Measurements from ENCODE around the gene CNOT4. TPM values are rescaled to one million over a fixed set of nuclear protein-coding genes. Genes with fewer than 3 reads are reported as not detected.
"Not testable (repeated sequence)": the region's sequence is repeated elsewhere in the genome, so short reads cannot be mapped to it uniquely, and the experiment has no call there.

Gene CNOT4
- total RNA-seq, 1 experiment from 2014 or later, result 10.4 TPM

DNA sequence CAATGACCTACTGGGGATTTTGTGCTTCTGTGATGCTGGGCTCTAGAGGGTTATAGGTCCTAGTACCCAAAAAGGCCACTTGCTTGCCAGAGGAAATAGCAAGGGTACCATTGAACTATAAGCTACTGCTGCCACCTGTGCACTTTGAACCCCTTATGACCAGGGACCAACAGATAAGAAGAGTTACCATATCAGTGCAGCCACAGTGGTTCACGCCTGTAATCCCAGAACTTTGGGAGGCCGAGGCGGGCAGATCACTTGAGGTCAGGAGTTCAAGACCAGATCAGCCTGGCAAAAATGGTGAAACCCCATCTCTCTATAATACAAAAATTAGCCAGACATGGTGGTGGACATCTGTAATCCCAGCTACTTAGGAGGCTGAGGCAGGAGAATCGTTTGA lies 15.5 kb upstream of the CNOT4 start:
- H3K36me3 ChIP-seq (replicated peaks; ENCODE audit: control insufficient read depth, insufficient read depth, low read length), result no peaks in the 10 kb centered on the region
- no peaks in the 10 kb centered on the region for H3K27me3 ChIP-seq (ENCODE audit: control insufficient read depth, insufficient read depth, low read length)
- H3K4me3 ChIP-seq (ENCODE audit: insufficient read depth, low read depth, low read length), result no peak overlapping the region
- no peak for DNase-seq

DNA sequence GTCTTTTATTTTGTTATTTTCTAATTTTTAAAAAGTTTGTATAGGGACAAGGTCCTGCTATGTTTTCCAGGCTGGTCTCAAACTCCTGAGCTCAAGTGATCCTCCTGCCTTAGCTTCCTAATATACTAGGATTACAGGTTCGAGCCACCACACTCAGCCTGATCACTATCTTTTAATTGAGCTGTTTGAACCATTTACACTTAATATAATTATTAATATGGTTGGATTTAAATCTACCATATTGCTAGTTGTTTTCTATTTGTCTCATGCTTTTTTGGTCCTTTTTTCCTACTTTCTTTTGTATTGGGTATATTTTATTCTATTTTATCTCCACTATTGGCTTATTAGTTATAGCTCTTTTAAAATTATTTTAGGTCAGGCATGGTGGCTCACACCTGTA lies 13.2 kb upstream of the CNOT4 start:
- Histone ChIP-seq H3K36me3 (replicated peaks; ENCODE audit: control insufficient read depth, insufficient read depth, low read length) (no peaks in the 10 kb centered on the region), H3K4me3 (ENCODE audit: insufficient read depth, low read depth, low read length) (no peak overlapping the region), H3K27me3 (ENCODE audit: control insufficient read depth, insufficient read depth, low read length) (no peaks in the 10 kb centered on the region)
- no peak for DNase-seq

DNA sequence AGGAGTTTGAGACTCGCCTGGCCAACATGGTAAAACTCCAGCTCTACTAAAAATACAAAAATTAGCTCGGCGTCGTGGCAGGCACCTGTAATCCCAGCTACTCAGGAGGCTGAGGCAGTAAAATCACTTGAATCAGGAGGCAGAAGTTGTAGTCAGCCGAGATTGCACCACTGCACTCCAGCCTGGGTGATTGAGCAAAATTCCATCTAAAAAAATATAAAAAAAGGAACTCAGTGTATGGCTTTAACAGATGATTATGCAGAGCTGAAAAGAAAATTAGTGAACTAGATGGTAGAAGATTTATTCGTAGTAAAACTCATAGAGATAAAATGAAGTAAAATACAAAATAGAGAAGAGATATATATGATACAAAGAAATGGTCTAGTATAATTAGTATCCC lies 12.6 kb upstream of the CNOT4 start:
- Histone ChIP-seq H3K27me3 (ENCODE audit: control insufficient read depth, insufficient read depth, low read length) (no peaks in the 10 kb centered on the region), H3K36me3 (replicated peaks; ENCODE audit: control insufficient read depth, insufficient read depth, low read length) (no peaks in the 10 kb centered on the region), H3K4me3 (ENCODE audit: insufficient read depth, low read depth, low read length) (no peak overlapping the region)
- DNase-seq, result no peak

DNA sequence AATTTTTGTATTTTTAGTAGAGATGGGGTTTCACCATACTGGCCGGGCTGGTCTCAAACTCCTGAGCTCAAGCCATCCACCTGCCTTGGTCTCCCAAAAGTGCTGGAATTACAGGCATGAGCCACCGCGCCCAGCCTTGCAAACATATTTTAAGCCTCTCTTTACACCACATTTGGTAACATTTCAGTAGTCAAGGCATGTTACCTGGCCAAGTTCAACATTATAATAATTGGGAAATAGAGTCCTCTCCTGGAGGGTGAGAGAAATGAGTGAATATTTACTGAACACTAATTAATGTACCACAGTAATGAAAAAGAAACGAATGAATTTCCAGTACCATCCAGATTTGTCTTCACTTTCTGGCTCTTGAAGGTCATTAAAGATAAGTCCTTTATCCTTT lies 10.0 kb upstream of the CNOT4 start:
- no peaks in the 10 kb centered on the region for H3K27me3 ChIP-seq (ENCODE audit: control insufficient read depth, insufficient read depth, low read length)
- no peaks in the 10 kb centered on the region for H3K36me3 ChIP-seq (replicated peaks; ENCODE audit: control insufficient read depth, insufficient read depth, low read length)
- no peak overlapping the region for H3K4me3 ChIP-seq (ENCODE audit: insufficient read depth, low read depth, low read length)

DNA sequence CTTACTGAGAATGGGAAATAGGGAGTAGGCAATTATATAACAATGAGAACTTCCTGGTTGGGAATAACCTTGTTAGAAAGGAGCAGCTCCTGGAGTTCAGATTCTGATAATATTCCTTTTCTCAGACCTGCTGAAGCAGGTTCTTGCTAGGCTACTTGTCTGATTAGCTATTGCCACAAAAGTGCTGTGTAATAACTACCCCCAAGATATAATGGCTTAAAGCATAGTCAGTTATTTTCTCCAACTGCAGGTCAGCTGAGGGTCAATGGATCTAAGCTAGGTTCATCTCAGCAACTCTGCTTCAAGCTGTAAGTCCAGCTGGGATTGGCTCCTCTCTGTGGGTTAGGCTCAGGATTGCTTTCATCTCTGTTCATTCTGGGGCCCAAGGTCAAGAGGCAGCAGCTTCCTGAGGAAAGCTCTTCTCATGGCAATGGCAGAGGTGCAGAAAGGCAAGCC lies 9.4 kb upstream of the CNOT4 start:
- no peak for DNase-seq
- no peaks in the 10 kb centered on the region for H3K27me3 ChIP-seq (ENCODE audit: control insufficient read depth, insufficient read depth, low read length)

More for the DNA sequence above, 10.0 kb upstream of the CNOT4 start:
- no peak for DNase-seq

DNA sequence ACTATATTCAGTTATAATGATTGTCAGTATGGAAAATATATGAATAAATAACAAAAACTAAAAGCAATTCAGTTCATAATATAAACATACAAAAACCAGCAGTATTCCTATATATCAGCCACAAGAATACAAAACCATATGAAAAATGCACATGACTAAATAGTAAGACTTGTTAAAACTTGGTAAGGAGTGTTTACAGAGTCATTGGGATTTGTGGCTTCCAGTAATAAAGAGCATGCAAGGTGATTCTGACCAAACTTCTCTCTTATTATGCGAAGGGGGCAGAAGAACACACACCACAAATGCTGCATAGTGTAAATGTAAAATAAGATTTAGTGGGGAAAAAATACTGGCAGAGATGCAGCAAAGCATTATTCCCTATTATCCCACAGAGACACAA lies 8.8 kb upstream of the CNOT4 start:
- no peak overlapping the region for H3K4me3 ChIP-seq (ENCODE audit: insufficient read depth, low read depth, low read length)
- no peaks in the 10 kb centered on the region for H3K36me3 ChIP-seq (replicated peaks; ENCODE audit: control insufficient read depth, insufficient read depth, low read length)
- no peak for DNase-seq
- H3K27me3 ChIP-seq (ENCODE audit: control insufficient read depth, insufficient read depth, low read length), result no peaks in the 10 kb centered on the region

More for the DNA sequence above, 9.4 kb upstream of the CNOT4 start:
- Histone ChIP-seq H3K36me3 (replicated peaks; ENCODE audit: control insufficient read depth, insufficient read depth, low read length) (no peaks in the 10 kb centered on the region), H3K4me3 (ENCODE audit: insufficient read depth, low read depth, low read length) (no peak overlapping the region)

DNA sequence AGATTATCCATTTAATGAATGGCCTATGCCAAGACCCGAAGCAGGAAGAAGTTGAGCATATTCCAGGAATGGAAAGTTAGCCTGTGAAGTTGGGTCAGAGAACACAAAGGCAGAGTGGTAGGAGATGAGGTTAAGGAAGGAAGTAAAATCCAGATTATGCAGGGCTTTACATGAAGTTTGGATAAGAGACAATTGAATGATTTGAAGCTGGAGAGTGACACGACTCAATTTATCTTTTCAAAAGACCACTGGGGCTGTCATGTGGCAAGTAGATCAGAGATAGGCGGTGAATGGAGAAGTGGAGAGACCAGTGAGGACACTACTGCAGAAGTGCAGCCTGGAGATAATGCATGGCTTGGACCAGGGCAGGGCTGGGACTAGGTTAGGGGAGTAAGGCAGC lies 7.2 kb upstream of the CNOT4 start:
- H3K36me3 ChIP-seq (replicated peaks; ENCODE audit: control insufficient read depth, insufficient read depth, low read length), result no peaks in the 10 kb centered on the region
- no peak for DNase-seq
- no peaks in the 10 kb centered on the region for H3K27me3 ChIP-seq (ENCODE audit: control insufficient read depth, insufficient read depth, low read length)

DNA sequence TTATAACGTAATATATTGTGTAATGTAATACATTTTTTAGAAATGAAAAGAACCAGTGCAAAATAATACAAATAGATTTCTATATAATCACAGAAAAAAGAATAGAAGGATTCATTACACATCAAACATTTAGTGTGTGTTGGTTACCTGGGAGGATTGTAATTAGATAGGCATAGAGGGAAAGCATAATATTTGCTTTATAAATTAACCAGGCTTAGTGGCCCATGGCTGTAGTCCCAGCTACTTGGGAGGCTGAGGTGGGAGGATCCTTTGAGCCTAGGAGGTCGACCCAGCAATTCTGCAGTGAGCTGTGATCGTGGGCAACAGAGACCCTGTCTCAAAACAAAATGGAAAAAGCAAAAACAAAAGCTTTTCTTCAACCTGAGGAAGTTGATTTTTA lies 5.0 kb upstream of the CNOT4 start:
- no peak for DNase-seq
- Histone ChIP-seq H3K27me3 (ENCODE audit: control insufficient read depth, insufficient read depth, low read length) (no peaks in the 10 kb centered on the region), H3K36me3 (replicated peaks; ENCODE audit: control insufficient read depth, insufficient read depth, low read length) (no peaks in the 10 kb centered on the region), H3K4me3 (ENCODE audit: insufficient read depth, low read depth, low read length) (no peak overlapping the region)

More for the DNA sequence above, 7.2 kb upstream of the CNOT4 start:
- no peak overlapping the region for H3K4me3 ChIP-seq (ENCODE audit: insufficient read depth, low read depth, low read length)

DNA sequence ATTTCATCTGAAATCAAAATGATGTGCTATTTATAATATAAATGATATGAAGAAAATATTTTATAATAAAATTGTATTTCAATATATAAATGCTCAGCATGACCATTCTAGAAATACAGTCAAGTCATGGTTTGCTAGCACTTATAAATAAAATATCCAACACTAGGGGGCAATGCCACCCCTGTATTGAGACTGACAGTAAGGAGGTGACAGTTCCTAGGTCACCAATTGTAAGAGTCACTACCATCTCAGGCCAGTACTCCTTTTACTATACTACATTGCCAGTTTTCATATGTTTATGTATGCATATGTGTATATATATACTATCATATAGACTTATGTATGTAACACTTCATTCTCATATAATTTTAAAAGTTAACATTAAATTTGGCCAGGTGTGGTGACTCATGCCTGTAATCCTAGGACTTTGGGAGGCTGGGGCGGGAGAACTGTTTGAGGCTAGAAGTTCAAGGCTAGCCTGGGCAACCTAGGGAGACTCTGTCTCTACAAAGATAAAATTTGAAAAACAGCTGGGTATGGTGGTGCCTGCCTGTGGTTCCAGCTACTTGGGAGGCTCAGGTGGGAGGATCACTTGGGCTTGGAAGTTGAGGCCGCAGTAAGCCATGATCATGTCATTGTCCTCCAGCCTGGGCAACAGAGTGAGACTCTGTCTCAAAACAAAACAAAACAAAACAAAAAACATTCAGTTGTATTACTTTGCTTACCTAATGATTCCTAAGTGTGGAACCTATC lies 2.4 kb upstream of the CNOT4 start:
- DNase-seq, result peak; percentile 46
- H3K27me3 ChIP-seq (ENCODE audit: control insufficient read depth, insufficient read depth, low read length), result no peaks in the 10 kb centered on the region
- no peak overlapping the region for H3K4me3 ChIP-seq (ENCODE audit: insufficient read depth, low read depth, low read length)
- H3K36me3 ChIP-seq (replicated peaks; ENCODE audit: control insufficient read depth, insufficient read depth, low read length), result no peaks in the 10 kb centered on the region

DNA sequence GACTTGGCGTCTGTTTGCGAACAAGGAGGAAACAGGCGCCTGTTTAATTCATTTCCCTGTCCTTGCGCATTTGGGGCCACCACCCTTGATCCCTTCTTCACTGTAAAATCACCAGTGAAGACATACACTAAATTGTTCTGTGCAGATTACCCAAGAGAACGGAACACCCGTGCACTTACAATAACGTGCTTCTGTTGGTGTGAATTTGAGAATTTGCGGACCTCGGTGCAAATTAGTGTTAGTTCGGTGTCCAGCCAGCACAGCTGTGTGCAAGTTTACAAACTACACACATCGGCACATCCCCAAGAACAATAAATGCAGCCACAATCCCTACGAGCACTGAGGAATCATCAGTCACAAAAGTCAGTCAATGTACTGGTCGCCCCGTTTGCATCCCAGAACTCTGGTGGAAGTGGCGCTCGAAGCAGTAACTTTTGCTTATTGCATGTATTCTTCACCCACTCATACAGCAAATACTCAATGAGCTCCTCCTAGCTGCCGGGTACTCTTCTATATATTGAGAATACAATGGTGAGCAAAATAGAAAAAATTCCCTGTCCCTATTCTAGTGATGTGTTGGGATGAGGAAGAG lies 786 bp upstream of the CNOT4 start:
- Histone ChIP-seq H3K4me3 (ENCODE audit: insufficient read depth, low read depth, low read length) (peak overlapping the region; percentile 63), H3K36me3 (replicated peaks; ENCODE audit: control insufficient read depth, insufficient read depth, low read length) (no peaks in the 10 kb centered on the region), H3K27me3 (ENCODE audit: control insufficient read depth, insufficient read depth, low read length) (no peaks in the 10 kb centered on the region)
- DNase-seq, result no peak

DNA sequence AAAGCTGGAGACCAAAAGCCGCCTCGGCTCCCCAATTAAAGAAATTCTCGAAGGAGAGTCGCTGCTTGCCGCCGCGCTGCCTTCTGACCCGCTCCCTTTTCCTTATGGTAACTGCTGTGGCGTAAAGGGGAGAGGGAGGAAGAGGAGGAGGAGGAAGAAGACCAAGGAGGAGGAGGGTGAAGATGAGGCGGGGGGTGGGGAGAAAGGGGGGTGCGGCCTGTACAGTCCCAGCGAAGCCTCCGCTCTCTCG lies 388 bp downstream of the CNOT4 start:
- Histone ChIP-seq H3K36me3 (replicated peaks; ENCODE audit: control insufficient read depth, insufficient read depth, low read length) (no peaks in the 10 kb centered on the region), H3K27me3 (ENCODE audit: control insufficient read depth, insufficient read depth, low read length) (no peaks in the 10 kb centered on the region), H3K4me3 (ENCODE audit: insufficient read depth, low read depth, low read length) (peak overlapping the region; percentile 93)
- peak; percentile 72 for DNase-seq

DNA sequence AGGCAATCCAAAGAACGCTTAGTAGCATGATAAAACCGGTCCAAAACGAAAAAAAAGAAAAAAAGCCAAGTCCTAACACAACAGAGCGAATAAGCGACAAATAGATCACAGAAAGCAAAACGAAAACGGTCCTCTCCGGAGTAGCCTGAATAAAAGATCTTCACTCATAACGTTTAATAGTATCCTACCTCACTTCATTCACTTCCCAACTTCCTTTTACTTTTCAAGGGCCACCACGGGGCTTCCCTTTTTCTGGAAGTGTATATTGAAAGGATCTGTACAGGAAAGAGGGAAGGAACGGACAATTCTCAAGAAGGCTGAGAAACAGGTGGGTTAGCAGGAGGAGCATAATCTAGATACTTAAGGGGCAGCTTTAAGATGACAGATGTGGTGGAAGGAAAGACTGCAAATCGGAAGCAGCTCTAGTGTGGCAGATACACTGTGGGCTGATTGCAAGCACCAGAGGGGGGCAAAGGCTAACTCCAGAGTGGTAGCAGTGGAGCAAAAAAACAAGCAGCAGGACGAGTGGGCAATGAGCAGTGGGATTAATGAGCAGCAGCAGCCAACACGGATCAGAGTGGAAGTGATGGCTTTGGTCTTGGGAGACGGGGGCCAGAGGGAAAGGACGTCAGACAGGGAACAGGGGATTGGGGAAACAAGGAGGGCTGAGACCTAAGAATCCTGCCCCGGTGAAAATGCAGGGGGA lies 866 bp downstream of the CNOT4 start:
- no peaks in the 10 kb centered on the region for H3K27me3 ChIP-seq (ENCODE audit: control insufficient read depth, insufficient read depth, low read length)
- peak overlapping the region; percentile 93 for H3K4me3 ChIP-seq (ENCODE audit: insufficient read depth, low read depth, low read length)
- H3K36me3 ChIP-seq (replicated peaks; ENCODE audit: control insufficient read depth, insufficient read depth, low read length), result no peaks in the 10 kb centered on the region
- peak; percentile 30 for DNase-seq

DNA sequence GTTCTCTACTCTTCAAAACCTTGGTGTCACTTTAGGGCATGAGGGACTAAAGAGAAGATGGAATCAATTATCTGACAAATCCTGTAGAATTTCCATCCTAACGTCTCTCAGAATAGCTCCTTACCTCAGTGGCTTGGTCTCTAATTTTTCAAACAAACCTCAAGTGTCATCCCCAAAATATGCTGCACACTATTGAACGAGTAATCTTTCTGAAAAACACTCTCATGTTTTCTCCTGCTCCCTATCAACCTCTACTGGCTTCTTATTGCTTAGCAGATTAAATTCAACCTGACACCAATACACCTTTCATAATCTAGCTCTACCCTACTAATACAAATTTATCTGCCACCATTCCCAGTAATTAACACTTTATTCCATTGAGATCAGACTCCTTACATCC lies 8.5 kb downstream of the CNOT4 start:
- no peaks in the 10 kb centered on the region for H3K27me3 ChIP-seq (ENCODE audit: control insufficient read depth, insufficient read depth, low read length)
- H3K36me3 ChIP-seq (replicated peaks; ENCODE audit: control insufficient read depth, insufficient read depth, low read length), result no peaks in the 10 kb centered on the region
- H3K4me3 ChIP-seq (ENCODE audit: insufficient read depth, low read depth, low read length), result no peak overlapping the region
- no peak for DNase-seq

DNA sequence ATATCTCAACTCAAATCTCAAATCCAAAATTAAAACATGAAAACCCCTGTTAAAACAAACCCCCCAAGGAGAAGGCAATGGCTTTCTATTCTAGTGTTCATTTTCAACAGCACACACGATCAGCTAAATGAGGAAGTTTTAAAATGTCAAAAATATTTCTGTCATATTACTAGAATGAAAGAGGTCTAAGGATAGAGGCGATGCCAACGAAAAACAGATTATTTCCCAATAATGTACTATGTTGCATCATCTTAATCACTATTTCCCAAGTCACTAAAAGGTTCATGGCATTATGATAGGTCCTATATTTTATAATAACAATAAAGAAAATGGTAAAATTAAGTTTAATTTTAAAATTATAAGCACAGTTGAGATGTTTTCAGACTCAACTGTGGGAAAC lies 10.1 kb downstream of the CNOT4 start:
- no peaks in the 10 kb centered on the region for H3K27me3 ChIP-seq (ENCODE audit: control insufficient read depth, insufficient read depth, low read length)
- no peaks in the 10 kb centered on the region for H3K36me3 ChIP-seq (replicated peaks; ENCODE audit: control insufficient read depth, insufficient read depth, low read length)
- no peak overlapping the region for H3K4me3 ChIP-seq (ENCODE audit: insufficient read depth, low read depth, low read length)
- no peak for DNase-seq

DNA sequence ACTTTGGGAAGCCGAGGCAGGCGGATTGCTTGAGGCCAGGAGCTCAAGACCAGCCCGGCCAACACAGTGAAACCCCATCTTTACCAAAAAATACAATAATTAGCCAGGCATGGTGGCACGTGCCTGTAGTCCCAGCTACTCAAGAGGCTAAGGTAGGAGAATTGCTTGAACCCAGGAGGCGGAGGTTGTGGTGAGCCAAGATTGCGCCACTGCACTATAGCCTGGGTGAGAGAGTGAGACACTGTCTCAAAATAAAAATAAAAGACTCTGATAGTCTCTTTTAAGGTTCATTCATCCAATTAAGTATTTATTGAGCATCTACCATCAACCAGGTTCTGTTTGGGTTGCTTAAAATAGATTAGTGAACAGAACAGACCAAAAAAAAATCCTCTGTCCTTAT lies 12.7 kb downstream of the CNOT4 start:
- not testable (repeated sequence) for DNase-seq; H3K27me3 ChIP-seq (ENCODE audit: control insufficient read depth, insufficient read depth, low read length); H3K4me3 ChIP-seq (ENCODE audit: insufficient read depth, low read depth, low read length); H3K36me3 ChIP-seq (replicated peaks; ENCODE audit: control insufficient read depth, insufficient read depth, low read length)
